Mucosa of stomach (tissue), 1 donor: Measurements from ENCODE around the gene NACC2.

Source experiments
- H3K27me3 ChIP-seq: one replicate; pipeline ENCODE4 v1.7.0; 2013; ENCODE audit warnings: mild to moderate bottlenecking, low read length; ENCODE audit not compliant: control insufficient read depth, insufficient read depth
- H3K36me3 ChIP-seq: one replicate; pipeline ENCODE4 v1.7.0; 2013; ENCODE audit warnings: low read length; ENCODE audit not compliant: control insufficient read depth, insufficient read depth
- H3K4me1 ChIP-seq: one replicate; pipeline ENCODE4 v1.7.0; 2013; ENCODE audit warnings: mild to moderate bottlenecking, low read length; ENCODE audit not compliant: control insufficient read depth, insufficient read depth
- H3K4me3 ChIP-seq: one replicate; pipeline ENCODE4 v1.7.0; 2013; ENCODE audit warnings: low read length
- H3K9ac ChIP-seq: one replicate; pipeline ENCODE4 v1.7.0; 2013; ENCODE audit warnings: mild to moderate bottlenecking, low read length, moderate library complexity
- H3K9me3 ChIP-seq: one replicate; pipeline ENCODE4 v1.7.0; 2013; ENCODE audit warnings: mild to moderate bottlenecking, low read length, moderate library complexity; ENCODE audit not compliant: control insufficient read depth
- donor health status: Pancreatic carcinoma.

Gene NACC2

DNA sequence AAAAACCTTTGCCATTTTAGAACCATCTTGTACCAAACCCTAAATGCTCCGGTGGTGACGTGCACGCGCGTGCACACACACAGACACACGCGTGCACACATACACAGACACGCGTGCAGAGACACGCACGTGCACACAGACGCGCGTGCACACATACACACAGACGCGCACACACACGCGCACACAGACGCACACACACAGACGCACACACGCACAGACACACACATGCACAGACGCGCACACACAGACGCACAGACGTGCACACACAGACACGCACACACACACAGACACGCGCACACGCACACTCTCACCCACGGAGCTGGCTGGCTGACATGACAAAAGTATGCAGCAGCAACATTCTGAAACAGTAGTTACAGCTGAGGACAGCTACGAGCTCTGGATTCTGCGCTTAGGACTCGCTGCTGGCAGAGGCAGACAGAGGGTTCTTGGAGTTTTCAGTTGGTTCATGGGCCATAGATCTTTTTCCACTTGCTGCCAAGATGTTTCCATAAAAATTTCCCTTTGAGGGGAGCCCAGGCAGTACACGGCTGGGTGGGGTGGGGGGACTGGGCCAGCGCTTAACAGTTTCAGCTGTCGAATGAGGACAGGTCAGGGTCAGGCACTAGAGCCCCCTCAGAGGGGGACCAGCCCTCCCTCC is 87.7 kb downstream of the NACC2 start:
- no peaks in the 10 kb centered on the region for H3K27me3 ChIP-seq
- H3K9me3 ChIP-seq, result no peaks in the 10 kb centered on the region
- H3K9ac ChIP-seq, result no peak overlapping the region
- no peak overlapping the region for H3K4me3 ChIP-seq
- H3K36me3 ChIP-seq, result no peaks in the 10 kb centered on the region
- H3K4me1 ChIP-seq, result peaks cover 12% of the 10 kb centered on the region

DNA sequence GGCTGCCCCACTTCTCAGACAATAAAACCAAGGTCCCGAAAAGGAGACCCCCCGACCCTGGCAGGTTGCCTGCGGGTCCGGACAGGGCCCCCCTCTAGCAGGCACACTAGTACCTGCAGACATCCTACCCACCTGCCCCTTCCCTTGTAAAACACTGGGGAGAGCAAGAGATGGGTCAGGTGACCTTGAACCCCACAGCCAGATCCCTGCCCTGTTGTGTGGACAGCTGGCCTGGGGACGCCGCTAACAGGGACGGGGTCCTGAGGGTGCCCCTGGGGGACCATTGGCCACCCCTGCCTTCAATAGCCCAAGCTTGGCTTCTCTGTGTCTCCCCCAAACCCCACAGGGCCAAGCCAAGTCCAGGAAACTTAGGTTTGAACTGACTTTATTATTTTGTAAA is 88.9 kb downstream of the NACC2 start:
- H3K36me3 ChIP-seq, result no peaks in the 10 kb centered on the region
- H3K4me1 ChIP-seq, result peaks cover 9% of the 10 kb centered on the region
- no peaks in the 10 kb centered on the region for H3K27me3 ChIP-seq
- no peak overlapping the region for H3K4me3 ChIP-seq
- no peaks in the 10 kb centered on the region for H3K9me3 ChIP-seq
- no peak overlapping the region for H3K9ac ChIP-seq

DNA sequence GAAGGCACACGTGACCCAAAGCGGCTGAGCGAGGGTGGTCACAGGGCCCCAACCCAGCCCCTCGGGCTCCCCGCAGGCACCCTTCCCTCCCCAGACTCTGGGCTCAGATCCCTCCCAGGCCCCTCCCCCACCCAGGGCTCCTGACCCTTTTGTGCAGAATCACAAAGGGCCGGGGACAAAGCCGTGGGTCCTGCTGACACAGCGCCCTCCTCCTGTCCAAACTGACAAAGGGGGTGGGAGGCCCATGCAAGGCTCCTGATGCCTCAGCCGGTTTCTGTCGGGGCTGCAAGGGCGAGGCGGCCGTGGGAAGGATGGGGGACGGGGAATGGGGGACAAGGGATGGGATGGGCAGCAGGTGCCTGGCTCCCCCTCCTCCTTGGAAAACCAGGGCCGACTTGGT is 90.4 kb downstream of the NACC2 start:
- no peaks in the 10 kb centered on the region for H3K27me3 ChIP-seq
- H3K4me3 ChIP-seq, result no peak overlapping the region
- peaks cover 9% of the 10 kb centered on the region for H3K4me1 ChIP-seq
- no peaks in the 10 kb centered on the region for H3K9me3 ChIP-seq
- H3K36me3 ChIP-seq, result no peaks in the 10 kb centered on the region
- no peak overlapping the region for H3K9ac ChIP-seq

DNA sequence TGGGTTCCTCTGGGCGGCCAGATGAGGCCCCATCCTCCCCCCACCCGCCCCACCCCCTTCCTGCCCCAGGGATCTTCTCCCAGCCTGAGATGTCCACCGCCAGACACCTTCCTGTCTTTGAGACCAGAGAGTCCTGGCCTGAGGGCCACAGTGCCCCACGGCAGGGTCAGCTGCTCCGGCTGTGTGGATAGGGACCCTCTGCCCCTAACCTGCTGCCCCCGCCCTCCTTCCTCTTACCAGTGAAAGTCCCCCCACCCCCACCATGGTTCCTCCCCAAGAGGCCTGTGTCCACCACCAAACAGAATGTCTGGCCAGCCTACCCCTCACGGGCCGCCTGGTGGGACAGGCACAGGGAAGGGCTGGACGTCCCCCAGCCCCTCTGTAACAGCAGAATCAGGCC is 90.9 kb downstream of the NACC2 start:
- H3K9ac ChIP-seq, result no peak overlapping the region
- peaks cover 9% of the 10 kb centered on the region for H3K4me1 ChIP-seq
- H3K36me3 ChIP-seq, result no peaks in the 10 kb centered on the region
- H3K27me3 ChIP-seq, result no peaks in the 10 kb centered on the region
- no peak overlapping the region for H3K4me3 ChIP-seq
- no peaks in the 10 kb centered on the region for H3K9me3 ChIP-seq

DNA sequence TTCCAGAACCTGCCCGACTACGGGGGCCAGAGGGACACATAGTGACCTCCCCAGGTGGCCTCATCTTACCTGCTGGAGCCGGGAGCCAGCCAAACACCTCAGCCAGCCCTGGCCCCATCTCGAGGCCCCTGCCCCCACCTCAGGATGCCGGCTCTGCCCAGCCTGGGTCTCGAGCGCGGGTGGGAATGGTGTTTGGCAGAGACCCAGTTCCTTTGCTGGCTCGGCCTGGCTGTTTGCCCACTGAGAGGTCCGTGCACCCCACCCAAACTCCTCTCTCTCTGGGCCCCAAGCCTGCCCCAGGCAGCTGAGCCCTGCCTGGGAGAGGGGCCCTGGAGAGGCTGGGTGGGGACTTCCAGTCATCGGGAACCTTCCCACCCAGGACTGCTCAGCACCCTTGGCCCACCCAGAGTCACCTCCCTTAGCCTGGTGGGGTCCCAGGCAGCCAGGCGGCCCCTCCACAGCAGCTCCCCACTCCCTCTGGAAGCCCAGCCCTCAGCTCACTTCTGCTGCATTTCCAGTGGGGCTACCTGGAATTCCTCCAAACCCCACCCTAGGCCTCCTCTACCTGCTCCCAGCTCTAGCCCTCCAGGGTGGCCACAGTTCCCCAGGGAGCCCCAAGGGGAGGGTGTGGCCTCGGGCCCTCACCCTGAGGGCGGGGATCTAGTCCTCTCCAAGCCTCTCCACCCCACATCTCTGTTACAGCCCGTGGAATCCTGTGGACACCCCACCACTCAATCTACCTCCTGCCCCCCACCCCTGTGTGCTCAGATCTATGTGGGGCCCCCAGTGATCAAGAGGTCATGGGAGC is 91.5 kb downstream of the NACC2 start:
- Histone ChIP-seq H3K36me3 (no peaks in the 10 kb centered on the region), H3K4me3 (no peak overlapping the region), H3K27me3 (no peaks in the 10 kb centered on the region), H3K4me1 (peaks cover 9% of the 10 kb centered on the region), H3K9ac (no peak overlapping the region), H3K9me3 (no peaks in the 10 kb centered on the region)

DNA sequence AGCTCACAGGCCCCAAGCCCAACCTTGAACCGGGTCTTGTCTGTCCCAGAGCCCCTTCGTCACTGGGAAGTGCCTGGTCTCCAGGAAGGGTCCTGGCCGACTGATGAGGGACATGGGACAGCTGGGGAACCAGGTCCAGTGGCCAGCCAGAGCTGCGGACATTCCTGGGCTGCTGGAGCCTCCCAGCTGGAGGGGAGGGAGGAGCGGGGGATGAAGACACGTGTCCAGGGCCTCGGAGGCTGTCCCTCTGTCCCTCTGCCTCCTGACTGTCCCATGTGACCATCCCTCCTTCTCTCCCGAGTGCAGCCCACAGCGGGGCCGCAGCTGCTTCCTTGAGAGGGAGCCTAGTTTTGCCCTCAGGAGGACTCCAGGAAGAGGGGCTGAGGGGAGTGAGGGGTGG is 92.2 kb downstream of the NACC2 start:
- H3K9ac ChIP-seq, result no peak overlapping the region

DNA sequence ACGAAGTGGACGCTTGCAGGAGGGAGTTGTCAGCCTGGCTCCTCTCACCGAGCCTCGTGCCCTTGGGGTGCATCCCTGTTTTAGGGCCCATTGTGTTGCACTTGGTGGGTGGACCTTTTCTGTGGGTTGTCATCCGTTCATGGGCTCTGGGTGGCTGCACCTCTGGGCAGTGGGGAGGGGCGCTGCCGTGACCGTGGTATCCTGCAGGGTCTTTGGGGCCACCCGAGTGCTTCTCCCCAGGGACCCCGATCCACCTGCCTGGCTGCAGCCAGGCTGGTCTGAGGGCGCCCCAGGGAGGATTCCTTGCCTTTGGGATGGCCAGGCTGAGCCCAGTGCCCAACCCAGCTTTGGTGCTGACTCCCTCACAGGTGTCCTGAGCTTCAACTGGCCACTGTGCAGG is 92.9 kb downstream of the NACC2 start:
- H3K9me3 ChIP-seq, result no peaks in the 10 kb centered on the region
- H3K4me3 ChIP-seq, result no peak overlapping the region
- H3K4me1 ChIP-seq, result peaks cover 9% of the 10 kb centered on the region
- H3K36me3 ChIP-seq, result no peaks in the 10 kb centered on the region
- no peaks in the 10 kb centered on the region for H3K27me3 ChIP-seq
- no peak overlapping the region for H3K9ac ChIP-seq

More for the DNA sequence above, 92.2 kb downstream of the NACC2 start:
- H3K4me3 ChIP-seq, result no peak overlapping the region
- H3K36me3 ChIP-seq, result no peaks in the 10 kb centered on the region
- H3K9me3 ChIP-seq, result no peaks in the 10 kb centered on the region
- H3K4me1 ChIP-seq, result peaks cover 9% of the 10 kb centered on the region
- no peaks in the 10 kb centered on the region for H3K27me3 ChIP-seq

DNA sequence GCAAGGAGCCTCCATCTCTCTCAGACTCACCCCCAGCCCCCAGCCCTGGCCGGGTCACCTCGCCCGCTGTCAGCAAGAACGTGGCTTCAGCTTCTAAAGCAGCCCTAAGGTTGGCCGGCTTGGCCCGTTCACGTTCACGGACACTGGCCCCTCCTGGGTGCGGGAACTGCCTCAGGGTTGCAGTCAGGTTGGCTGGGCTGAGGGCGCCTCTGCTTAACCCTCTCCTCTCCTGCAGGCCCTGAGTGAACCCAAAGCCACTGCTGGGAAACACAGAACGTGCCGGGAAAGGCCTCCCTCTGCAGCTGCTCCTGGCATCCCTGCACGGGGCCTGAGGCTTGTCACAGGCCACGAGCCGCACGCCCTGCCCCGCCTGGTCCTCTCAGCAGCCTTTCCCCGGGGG is 93.9 kb downstream of the NACC2 start:
- no peaks in the 10 kb centered on the region for H3K36me3 ChIP-seq

DNA sequence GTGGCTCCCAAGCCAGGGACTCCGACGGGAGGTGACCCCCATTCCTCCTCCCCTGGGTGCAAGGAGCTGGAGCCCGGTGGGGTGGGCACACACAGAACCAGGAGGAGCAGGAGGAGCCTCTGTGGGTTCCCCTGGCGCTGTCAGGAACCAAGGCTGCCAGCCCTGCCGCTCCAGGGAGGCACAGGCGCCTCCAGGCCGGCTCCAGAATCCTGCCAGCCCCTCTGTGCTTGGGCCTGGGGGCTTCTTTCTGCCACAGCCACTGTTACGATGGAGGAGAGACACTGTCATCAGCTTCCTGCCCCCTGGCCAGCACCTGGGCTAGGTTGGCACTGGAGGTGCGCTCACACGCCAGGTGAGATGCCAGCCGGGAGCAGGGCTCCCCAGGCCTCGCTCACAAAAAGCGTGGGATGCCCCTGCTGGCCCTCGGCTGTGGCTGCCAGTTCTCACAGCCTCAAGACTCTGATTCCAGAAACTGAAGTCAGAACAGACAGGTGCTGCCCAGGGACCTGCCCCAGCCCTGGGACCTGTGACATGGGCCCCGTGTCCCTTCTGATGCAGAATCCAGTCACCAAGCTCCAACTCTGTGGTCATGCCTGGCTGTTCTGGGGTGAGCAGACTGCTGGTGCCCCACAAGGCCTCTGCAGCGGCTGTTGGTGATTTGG is 96.5 kb downstream of the NACC2 start:
- no peak overlapping the region for H3K4me3 ChIP-seq
- no peaks in the 10 kb centered on the region for H3K9me3 ChIP-seq
- no peak overlapping the region for H3K9ac ChIP-seq
- H3K36me3 ChIP-seq, result no peaks in the 10 kb centered on the region
- H3K27me3 ChIP-seq, result no peaks in the 10 kb centered on the region
- peaks cover 7% of the 10 kb centered on the region for H3K4me1 ChIP-seq

More for the DNA sequence above, 93.9 kb downstream of the NACC2 start:
- Histone ChIP-seq H3K4me1 (peaks cover 9% of the 10 kb centered on the region), H3K27me3 (no peaks in the 10 kb centered on the region), H3K9me3 (no peaks in the 10 kb centered on the region), H3K4me3 (no peak overlapping the region), H3K9ac (no peak overlapping the region)

DNA sequence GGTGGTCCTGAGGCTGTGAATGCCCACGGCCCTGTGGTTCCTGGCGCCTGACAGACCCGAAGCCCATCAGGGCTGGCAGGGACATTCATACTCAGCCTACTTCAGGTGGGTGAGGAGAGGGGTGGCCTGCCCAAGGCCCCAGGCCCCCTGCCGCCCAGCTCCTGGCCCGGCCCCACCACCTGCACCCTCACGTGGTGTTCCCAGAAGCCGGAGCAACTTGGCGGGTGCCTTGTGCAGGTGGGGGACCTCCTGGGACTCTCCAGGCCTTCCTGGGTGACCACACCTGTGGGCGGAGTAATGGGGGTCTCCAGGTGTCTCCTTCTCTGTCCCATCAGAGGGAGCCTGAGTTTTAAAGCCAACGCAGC is 97.1 kb downstream of the NACC2 start:
- Histone ChIP-seq H3K9me3 (no peaks in the 10 kb centered on the region), H3K9ac (no peak overlapping the region), H3K4me3 (no peak overlapping the region), H3K4me1 (peaks cover 7% of the 10 kb centered on the region), H3K36me3 (no peaks in the 10 kb centered on the region), H3K27me3 (no peaks in the 10 kb centered on the region)

DNA sequence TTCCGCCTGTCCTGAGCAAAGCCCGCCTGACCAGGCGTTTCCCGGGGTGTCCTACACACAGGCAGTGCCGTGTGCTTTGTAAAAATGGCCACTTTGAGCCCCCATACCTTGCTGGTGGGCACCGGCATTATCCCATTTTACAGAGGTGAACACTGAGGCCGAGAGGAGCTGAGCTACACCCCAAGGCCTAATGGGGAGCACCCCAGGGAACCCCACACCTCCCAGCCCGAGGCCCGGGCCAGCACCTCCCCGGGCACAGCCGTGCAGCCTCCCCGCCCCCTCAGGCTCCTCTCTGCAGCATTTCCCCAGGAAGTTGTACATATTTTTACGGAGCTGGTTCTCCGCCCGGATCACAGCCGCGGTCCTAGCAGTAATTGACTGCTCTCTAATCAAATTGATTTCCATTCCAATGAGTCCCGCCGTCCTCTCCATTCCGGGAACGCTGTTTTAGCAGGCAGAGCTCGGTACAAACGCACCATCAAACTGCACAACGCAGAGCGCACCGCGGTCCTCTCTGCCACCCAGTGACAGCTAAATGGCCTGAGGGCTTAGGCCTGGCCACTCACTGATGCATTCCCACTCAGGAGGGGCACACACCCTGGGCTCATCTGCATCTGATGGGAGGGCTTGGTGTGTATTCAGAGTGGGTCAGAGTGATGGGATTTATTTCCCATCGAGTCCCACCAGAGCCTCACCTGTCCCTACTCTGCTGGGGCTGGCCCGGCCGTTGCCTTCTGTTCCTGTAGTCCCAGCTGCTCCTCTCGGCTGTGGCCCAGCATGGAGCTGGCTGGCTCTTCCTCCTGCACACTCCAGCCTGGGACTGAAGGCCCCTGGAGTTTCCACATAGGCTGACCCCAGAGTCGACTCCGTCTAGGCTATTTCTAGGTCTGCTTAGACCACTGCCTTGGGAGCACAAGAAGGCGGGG is 97.7 kb downstream of the NACC2 start:
- Histone ChIP-seq H3K4me3 (no peak overlapping the region), H3K9ac (no peak overlapping the region), H3K4me1 (peaks cover 13% of the 10 kb centered on the region), H3K36me3 (no peaks in the 10 kb centered on the region), H3K27me3 (no peaks in the 10 kb centered on the region), H3K9me3 (no peaks in the 10 kb centered on the region)
